GM18951 (cell line): ENCODE results near the gene CCBE1.

Experiments
- POLR2A ChIP-seq: IDR thresholded peaks from 4 replicates; pipeline ENCODE4 v1.6.1; 2011; ENCODE audit warnings: mild to moderate bottlenecking; ENCODE audit not compliant: insufficient read length, insufficient read depth; ENCODE audit errors: extremely low read depth
- in situ Hi-C: fragments of 300-500 bp; cut with MboI; formaldehyde crosslinking; loops from one replicate; pipeline ENCODE4 v1.12.0; 2022; ENCODE audit warnings: low sequenced_read_pairs, mixed read lengths, inconsistent platforms; ENCODE audit not compliant: unreplicated experiment

The CCBE1 gene

GRCh38 chr18:59646228-59646962 lies 50.8 kb downstream of the CCBE1 start:
- TF ChIP-seq POLR2A = no peak
- in situ Hi-C loops = no loop called here

DNA sequence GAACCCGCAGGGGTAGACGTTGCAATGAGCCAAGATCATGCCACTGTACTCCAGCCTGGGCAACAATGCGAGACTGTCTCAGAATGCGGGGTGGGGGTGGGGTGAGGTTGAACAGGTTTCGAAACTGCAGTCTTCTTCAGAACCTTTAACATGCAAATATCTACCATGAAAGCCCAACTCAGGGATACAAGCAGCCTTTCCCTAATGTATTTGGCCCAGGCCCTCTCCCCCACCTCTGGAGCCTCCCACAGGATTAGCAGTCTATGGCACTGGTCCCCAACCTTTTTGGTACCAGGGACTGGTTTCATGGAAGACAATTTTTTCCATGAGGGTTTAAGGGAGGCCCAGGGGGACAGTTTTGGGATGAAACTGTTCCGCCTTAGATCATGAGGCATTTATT lies 53.5 kb downstream of the CCBE1 start:
- in situ Hi-C loops = no loop called here
- no peak for TF ChIP-seq POLR2A

GRCh38 chr18:59640721-59641120 lies 56.5 kb downstream of the CCBE1 start:
- no peak for TF ChIP-seq POLR2A
- in situ Hi-C loops = no loop called here

DNA sequence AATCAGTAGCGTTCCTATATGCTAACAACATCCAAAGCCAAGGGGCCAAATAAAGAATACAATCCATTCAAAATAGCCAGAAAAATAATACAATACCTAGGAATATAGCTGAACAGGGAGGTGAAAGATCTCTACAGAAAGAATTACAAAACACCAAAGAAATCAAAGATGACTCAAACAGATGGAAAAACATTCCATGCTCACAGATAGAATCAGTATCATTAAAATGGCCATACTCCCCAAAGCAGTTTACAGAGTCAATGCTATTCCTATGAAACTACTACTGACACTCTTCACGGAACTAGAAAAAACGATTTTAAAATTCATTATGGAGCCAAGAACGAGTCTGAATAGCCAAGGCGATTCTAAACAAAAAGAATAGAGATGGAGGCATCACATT lies 57.4 kb downstream of the CCBE1 start:
- in situ Hi-C loops = no loop called here

GRCh38 chr18:59639136-59639535 lies 58.1 kb downstream of the CCBE1 start:
- TF ChIP-seq POLR2A = no peak
- in situ Hi-C loops = no loop called here

More for the DNA sequence above, 57.4 kb downstream of the CCBE1 start:
- no peak for TF ChIP-seq POLR2A

DNA sequence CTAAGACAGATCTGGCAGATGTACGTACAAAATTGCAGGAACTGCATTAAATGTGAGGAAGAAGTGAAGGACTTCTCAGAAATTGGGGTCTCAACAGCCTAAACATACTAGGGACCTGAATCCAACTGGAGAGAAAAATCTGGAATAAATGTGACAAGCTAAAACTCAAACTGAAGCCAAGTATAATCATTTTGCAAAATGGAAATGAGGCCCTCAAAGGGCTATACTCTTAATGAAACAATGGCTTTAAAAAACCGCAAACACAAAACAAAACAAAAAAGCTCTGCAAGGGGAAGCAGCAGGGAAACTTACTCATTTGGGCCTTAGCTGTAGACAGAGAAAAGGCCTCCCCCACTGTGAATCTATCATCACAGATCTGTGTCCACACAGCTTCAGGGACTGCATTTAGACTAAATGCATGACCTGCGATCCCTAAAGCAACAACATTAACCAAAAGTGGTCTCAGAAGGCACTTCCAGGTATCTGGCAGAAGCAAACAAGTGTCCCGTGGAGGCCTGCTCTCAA lies 63.2 kb downstream of the CCBE1 start:
- in situ Hi-C loops = no loop called here
- TF ChIP-seq POLR2A = no peak

GRCh38 chr18:59633317-59633716 lies 63.9 kb downstream of the CCBE1 start:
- TF ChIP-seq POLR2A = no peak
- in situ Hi-C loops = no loop called here

GRCh38 chr18:59631583-59632181 lies 65.5 kb downstream of the CCBE1 start:
- TF ChIP-seq POLR2A = no peak
- in situ Hi-C loops = no loop called here

DNA sequence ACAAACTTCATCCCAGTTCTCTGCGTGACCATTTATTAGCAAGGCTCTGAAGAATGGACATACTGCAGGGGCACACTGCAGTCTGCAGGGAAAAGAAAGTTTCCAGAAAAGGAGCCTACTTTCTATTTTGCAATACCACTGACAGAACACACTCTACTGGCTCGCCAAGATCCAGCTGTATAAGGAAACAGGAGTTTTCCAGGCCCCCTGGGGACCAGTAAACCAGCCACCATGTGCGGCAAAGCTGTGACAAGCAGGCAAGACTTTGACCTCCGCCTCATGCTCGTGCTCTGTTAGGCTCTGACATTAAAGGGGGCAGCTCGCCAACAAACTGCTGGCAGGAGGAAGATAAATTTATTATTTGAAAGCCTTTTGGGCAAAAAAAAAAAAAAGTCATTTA lies 67.3 kb downstream of the CCBE1 start:
- TF ChIP-seq POLR2A = no peak
- in situ Hi-C loops = no loop called here

DNA sequence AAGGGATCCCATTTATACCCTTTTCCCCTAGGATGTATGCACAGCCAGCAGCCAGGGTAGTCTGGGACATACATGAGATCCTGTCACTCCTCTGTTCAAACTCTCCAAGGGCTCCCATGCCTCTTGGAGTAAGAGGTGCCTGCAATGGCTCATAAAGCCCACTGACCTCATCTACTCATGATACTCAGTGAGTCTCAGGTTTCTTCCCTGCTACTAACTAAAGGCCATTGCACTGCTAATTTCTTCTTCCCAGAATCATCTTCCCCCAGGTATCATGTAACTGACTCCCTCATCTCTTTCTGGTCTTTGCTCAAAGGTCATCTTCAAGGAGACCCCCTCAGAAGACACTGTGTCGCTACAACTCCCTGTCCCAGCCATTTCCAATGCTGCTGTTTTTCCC lies 68.2 kb downstream of the CCBE1 start:
- in situ Hi-C loops = no loop called here

GRCh38 chr18:59627414-59627813 lies 69.8 kb downstream of the CCBE1 start:
- in situ Hi-C loops = no loop called here
- no peak for TF ChIP-seq POLR2A

More for the DNA sequence above, 68.2 kb downstream of the CCBE1 start:
- TF ChIP-seq POLR2A = no peak

- no peak for TF ChIP-seq POLR2A
- in situ Hi-C loops = no loop called here
Observed at GRCh38 chr18:59624369-59624765, 72.9 kb downstream of the CCBE1 start.

DNA sequence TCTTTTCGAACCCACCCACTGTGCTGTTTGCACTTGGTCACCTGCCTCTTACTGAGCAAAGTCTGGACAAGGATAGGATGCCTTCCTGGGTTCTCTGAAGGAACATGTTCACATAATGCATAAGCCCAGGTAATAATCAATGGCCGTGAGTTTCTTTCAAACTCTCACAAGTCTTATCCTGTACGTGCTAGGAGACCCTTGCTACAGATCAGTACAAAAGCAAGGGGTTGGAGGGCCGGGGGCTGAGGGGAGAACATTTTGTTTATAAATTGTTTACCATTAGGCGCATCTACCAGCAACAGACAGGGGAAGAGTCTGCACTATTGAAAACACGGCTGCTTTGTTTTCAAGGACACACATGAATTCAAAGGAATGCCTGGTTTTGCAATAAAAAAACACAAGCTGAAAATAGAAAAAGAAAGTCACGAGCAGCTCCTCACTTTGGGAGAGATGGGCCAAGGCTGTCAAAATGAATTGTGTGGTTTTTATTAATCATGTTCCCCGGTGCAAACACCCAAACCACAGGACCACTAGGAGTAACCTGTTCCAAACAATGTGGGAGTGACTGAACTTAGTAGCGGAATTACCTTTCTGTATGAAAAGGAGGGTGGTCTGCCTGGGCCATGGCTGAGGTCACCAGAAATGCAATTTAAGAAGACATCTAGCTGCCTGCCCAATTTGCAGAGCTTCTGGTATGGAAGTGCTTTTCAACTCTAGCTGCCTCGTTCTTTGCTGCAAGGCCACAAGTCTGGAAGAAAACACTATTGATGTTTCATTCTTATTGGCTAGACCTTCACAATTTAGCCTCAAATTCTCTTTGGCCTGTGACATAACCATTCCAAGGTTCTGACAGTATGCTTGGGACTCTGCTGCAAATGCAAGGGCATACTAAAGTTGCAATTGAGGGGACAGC lies 73.5 kb downstream of the CCBE1 start:
- TF ChIP-seq POLR2A = no peak
- in situ Hi-C loops = no loop called here
